HepG2 (cell line): ENCODE results near the gene LOC128125822.

Experiments used
- ATAC-seq: fragments of 200-7000 bp; cut with Tn5 transposase; 3 replicates; pipeline ENCODE4 v1.9.1; 2020; ENCODE audit warnings: mild to moderate bottlenecking, moderate library complexity
- BruUV-seq: library from RNA; stranded (reverse); fragments of 400-500 nt; replicated peaks from 2 replicates; lab custom pipeline; 2021; lab: Mats Ljungman, UMichigan
- CTCF ChIA-PET: fragments of 300-600 bp; formaldehyde crosslinking; extraction: SDS; loops from one replicate; lab custom pipeline; 2021; ENCODE audit warnings: low total read pairs, inconsistent platforms, low intra/inter-chr PET ratio; lab: Yijun Ruan, JAX
- POLR2A ChIA-PET: fragments of 350-600 bp; sonication (Branson Sonifier 250); formaldehyde crosslinking; loops from one replicate; lab custom pipeline; 2020; ENCODE audit warnings: antibody characterized with exemption, inconsistent platforms; lab: Yijun Ruan, JAX
- DNase-seq: peaks from one replicate; pipeline ENCODE4 v3.0.0-alpha.2; 2015; ENCODE audit warnings: low spot score
- FAIRE-seq: peaks from 3 replicates; lab custom pipeline; 2011; peaks lifted over from hg19 to GRCh38; lab: Jason Lieb, UNC
- H2AFZ ChIP-seq: one replicate; pipeline ENCODE4 v1.6.1; 2011; ENCODE audit warnings: low read length, inconsistent platforms
- H3K27ac ChIP-seq: fragments of 300-600 bp; 3 replicates; pipeline ENCODE4 v1.8.0; 2011; ENCODE audit warnings: mixed run types, mild to moderate bottlenecking, mixed read lengths, low read length, inconsistent platforms; ENCODE audit not compliant: insufficient read depth; ENCODE audit errors: extremely low read length
- H3K27me3 ChIP-seq, 2 experiments: fragments of 200-600 bp in 1 of 2; 2 replicates in 1 of 2; 3 replicates in 1 of 2; pipeline versions ENCODE4 v1.6.0 to v1.8.0; 2011; ENCODE audit warnings: low read length in 2 of 2, mild to moderate bottlenecking in 2 of 2, moderate library complexity in 2 of 2, inconsistent platforms in 1 of 2; ENCODE audit not compliant: insufficient read depth in 2 of 2, control insufficient read depth in 1 of 2
- H3K36me3 ChIP-seq, 2 experiments: fragments of 200-600 bp in 1 of 2; replicated peaks in 1 of 2; 2 replicates in 1 of 2; 3 replicates in 1 of 2; pipeline versions ENCODE4 v1.5.1 to v1.8.0; 2011; ENCODE audit warnings: low read length in 2 of 2, inconsistent platforms in 1 of 2; ENCODE audit not compliant: insufficient read depth in 2 of 2, control insufficient read depth in 1 of 2
- H3K4me1 ChIP-seq: 2 replicates; pipeline ENCODE4 v1.5.1; 2012; ENCODE audit warnings: low read length, inconsistent platforms; ENCODE audit not compliant: insufficient read depth
- H3K4me2 ChIP-seq: 2 replicates; pipeline ENCODE4 v1.6.0; 2011; ENCODE audit warnings: low read depth, low read length, inconsistent platforms
- H3K4me3 ChIP-seq, 3 experiments: fragments of 200-600 bp in 1 of 3; sonication (generic), shearing (Covaris generic) in 1 of 3; replicated peaks in 1 of 3; 2 replicates each; pipeline ENCODE4 v1.5.1; 2011 to 2016; ENCODE audit warnings: low read length in 3 of 3, inconsistent platforms in 2 of 3, low read depth in 2 of 3, mild to moderate bottlenecking in 2 of 3, control low read depth in 1 of 3, mixed read lengths in 1 of 3; ENCODE audit not compliant: insufficient read depth in 1 of 3
- H3K79me2 ChIP-seq: one replicate; pipeline ENCODE4 v1.6.1; 2011; ENCODE audit warnings: low read length, inconsistent platforms; ENCODE audit not compliant: insufficient read depth
- H3K9ac ChIP-seq: 2 replicates; pipeline ENCODE4 v1.6.0; 2011; ENCODE audit warnings: mild to moderate bottlenecking, low read depth, low read length, inconsistent platforms; ENCODE audit not compliant: insufficient read depth
- H3K9me3 ChIP-seq: 2 replicates; pipeline ENCODE4 v1.5.1; 2012; ENCODE audit warnings: mild to moderate bottlenecking, low read length
- H4K20me1 ChIP-seq: 2 replicates; pipeline ENCODE4 v1.6.0; 2011; ENCODE audit warnings: inconsistent platforms, mild to moderate bottlenecking, low read length, moderate library complexity; ENCODE audit not compliant: insufficient read depth
- AGO2 ChIP-seq: fragments of 200-400 bp; formaldehyde crosslinking; optimal IDR thresholded peaks from 2 replicates; pipeline ENCODE3; 2017; ENCODE audit warnings: mild to moderate bottlenecking, low read depth, low read length, moderate library complexity
- GPN1 ChIP-seq: sonication (generic); formaldehyde crosslinking; IDR thresholded peaks from 2 replicates; pipeline ENCODE4 v1.5.1; 2020; ENCODE audit warnings: missing genetic modification reagents, borderline replicate concordance
- HNRNPH1 ChIP-seq: fragments of 200-400 bp; formaldehyde crosslinking; optimal IDR thresholded peaks from 2 replicates; pipeline ENCODE3; 2017; ENCODE audit warnings: mild to moderate bottlenecking, low read depth, low read length
- POLR2AphosphoS2 ChIP-seq: IDR thresholded peaks from 2 replicates; pipeline ENCODE4 v1.6.1; 2011; ENCODE audit warnings: low read depth, low read length, improper control_type of control experiment
- POLR2G ChIP-seq: fragments of 200-400 bp; formaldehyde crosslinking; IDR thresholded peaks from 2 replicates; pipeline ENCODE4 v1.6.1; 2018; ENCODE audit warnings: mild to moderate bottlenecking, low read depth, low read length, moderate library complexity
- RBFOX2 ChIP-seq: fragments of 200-400 bp; formaldehyde crosslinking; IDR thresholded peaks from 2 replicates; pipeline ENCODE4 v1.6.1; 2017; ENCODE audit warnings: low read depth, mild to moderate bottlenecking, low read length
- RBM22 ChIP-seq: fragments of 200-400 bp; formaldehyde crosslinking; optimal IDR thresholded peaks from 2 replicates; pipeline ENCODE3; 2017; ENCODE audit warnings: mild to moderate bottlenecking, low read length, moderate library complexity
- SPEN ChIP-seq: sonication (generic); formaldehyde crosslinking; IDR thresholded peaks from 2 replicates; pipeline ENCODE4 v1.5.1; 2020; ENCODE audit warnings: low read depth, mild to moderate bottlenecking, missing genetic modification reagents
- ZNF17 ChIP-seq: sonication (generic); formaldehyde crosslinking; IDR thresholded peaks from 2 replicates; pipeline ENCODE4 v1.5.0; 2020; ENCODE audit warnings: mild to moderate bottlenecking, missing genetic modification reagents
- ZNF251 ChIP-seq: sonication (generic); formaldehyde crosslinking; IDR thresholded peaks from 2 replicates; pipeline ENCODE4 v1.9.0; 2021; ENCODE audit warnings: mild to moderate bottlenecking, missing genetic modification reagents
- ZNF292 ChIP-seq: sonication (generic); formaldehyde crosslinking; IDR thresholded peaks from 2 replicates; pipeline ENCODE4 v1.8.1; 2022; ENCODE audit warnings: mild to moderate bottlenecking, low read depth, missing genetic modification reagents, borderline replicate concordance
- ZNF547 ChIP-seq: sonication (generic); formaldehyde crosslinking; IDR thresholded peaks from 2 replicates; pipeline ENCODE4 v1.5.1; 2020; ENCODE audit warnings: mild to moderate bottlenecking, missing genetic modification reagents
- WGBS: methylation state at CpG from one replicate; pipeline ENCODE4 v1.1.6; 2017; ENCODE audit warnings: low lambda C conversion rate; 5-methylcytosine and 5-hydroxymethylcytosine counted together
- in situ Hi-C: cut with HindIII; loops from 2 replicates; pipeline ENCODE4 v1.10.0; 2017; ENCODE audit warnings: low pct_unique_long_range_greater_than_20kb; ENCODE audit not compliant: extremely low pct_ligation_motif_present
- intact Hi-C: fragments of 100-400 bp; cut with micrococcal nuclease; formaldehyde crosslinking; loops from one replicate; pipeline ENCODE4 v1.10.0; 2022; ENCODE audit not compliant: unreplicated experiment
- TF ChIP-seq, protein P1 (sequence below): sonication (generic); formaldehyde crosslinking; IDR thresholded peaks from 2 replicates; pipeline ENCODE4 v1.5.0; 2020; ENCODE audit warnings: missing genetic modification reagents
- TF ChIP-seq, protein P2 (sequence below): sonication (generic); formaldehyde crosslinking; IDR thresholded peaks from 2 replicates; pipeline ENCODE4 v1.4.0; 2020; ENCODE audit warnings: missing genetic modification reagents
- TF ChIP-seq, protein P3 (sequence below): sonication (generic); formaldehyde crosslinking; IDR thresholded peaks from 2 replicates; pipeline ENCODE4 v1.4.0; 2020; ENCODE audit warnings: missing genetic modification reagents, borderline replicate concordance
- TF ChIP-seq, protein P4 (sequence below): sonication (generic); formaldehyde crosslinking; IDR thresholded peaks from 2 replicates; pipeline ENCODE4 v1.9.0; 2022; ENCODE audit warnings: missing genetic modification reagents, mild to moderate bottlenecking, borderline replicate concordance
- TF ChIP-seq, protein P5 (sequence below): sonication (generic); formaldehyde crosslinking; IDR thresholded peaks from 2 replicates; pipeline ENCODE4 v1.4.0; 2020; ENCODE audit warnings: mild to moderate bottlenecking, missing genetic modification reagents

The LOC128125822 gene

DNA sequence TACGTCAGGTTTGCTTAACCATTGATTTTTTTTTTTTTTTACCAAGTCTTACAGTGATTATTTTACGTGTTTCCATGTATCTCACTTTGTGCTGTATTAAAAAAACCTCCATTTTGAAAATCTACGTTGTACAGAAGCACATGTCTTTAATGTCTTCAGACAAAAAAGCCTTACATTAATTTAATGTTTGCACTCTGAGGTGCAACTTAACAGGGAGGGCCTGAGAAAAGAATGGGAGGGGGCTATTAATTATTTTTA is 8.4 kb downstream of the LOC128125822 start:
- TF ChIP-seq, protein P1, sequence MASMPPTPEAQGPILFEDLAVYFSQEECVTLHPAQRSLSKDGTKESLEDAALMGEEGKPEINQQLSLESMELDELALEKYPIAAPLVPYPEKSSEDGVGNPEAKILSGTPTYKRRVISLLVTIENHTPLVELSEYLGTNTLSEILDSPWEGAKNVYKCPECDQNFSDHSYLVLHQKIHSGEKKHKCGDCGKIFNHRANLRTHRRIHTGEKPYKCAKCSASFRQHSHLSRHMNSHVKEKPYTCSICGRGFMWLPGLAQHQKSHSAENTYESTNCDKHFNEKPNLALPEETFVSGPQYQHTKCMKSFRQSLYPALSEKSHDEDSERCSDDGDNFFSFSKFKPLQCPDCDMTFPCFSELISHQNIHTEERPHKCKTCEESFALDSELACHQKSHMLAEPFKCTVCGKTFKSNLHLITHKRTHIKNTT (CRISPR knock-in tag), result no peak
- TF ChIP-seq ZNF292 (CRISPR knock-in tag), result no peak
- TF ChIP-seq, protein P2, sequence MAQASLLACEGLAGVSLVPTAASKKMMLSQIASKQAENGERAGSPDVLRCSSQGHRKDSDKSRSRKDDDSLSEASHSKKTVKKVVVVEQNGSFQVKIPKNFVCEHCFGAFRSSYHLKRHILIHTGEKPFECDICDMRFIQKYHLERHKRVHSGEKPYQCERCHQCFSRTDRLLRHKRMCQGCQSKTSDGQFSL, result no peak
- TF ChIP-seq ZNF17 (CRISPR knock-in tag), result no peak
- TF ChIP-seq, protein P3, sequence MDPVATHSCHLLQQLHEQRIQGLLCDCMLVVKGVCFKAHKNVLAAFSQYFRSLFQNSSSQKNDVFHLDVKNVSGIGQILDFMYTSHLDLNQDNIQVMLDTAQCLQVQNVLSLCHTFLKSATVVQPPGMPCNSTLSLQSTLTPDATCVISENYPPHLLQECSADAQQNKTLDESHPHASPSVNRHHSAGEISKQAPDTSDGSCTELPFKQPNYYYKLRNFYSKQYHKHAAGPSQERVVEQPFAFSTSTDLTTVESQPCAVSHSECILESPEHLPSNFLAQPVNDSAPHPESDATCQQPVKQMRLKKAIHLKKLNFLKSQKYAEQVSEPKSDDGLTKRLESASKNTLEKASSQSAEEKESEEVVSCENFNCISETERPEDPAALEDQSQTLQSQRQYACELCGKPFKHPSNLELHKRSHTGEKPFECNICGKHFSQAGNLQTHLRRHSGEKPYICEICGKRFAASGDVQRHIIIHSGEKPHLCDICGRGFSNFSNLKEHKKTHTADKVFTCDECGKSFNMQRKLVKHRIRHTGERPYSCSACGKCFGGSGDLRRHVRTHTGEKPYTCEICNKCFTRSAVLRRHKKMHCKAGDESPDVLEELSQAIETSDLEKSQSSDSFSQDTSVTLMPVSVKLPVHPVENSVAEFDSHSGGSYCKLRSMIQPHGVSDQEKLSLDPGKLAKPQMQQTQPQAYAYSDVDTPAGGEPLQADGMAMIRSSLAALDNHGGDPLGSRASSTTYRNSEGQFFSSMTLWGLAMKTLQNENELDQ, result no peak
- peak; percentile 3 for TF ChIP-seq AGO2
- no peak for TF ChIP-seq HNRNPH1
- no peak for TF ChIP-seq ZNF547 (CRISPR knock-in tag)
- TF ChIP-seq ZNF251 (CRISPR knock-in tag), result no peak
- peak; percentile 31 for TF ChIP-seq POLR2AphosphoS2
- peak; percentile 18; the same call in 1 of the 2 replicates for TF ChIP-seq POLR2G
- TF ChIP-seq RBFOX2, result peak; percentile 41
- peak; percentile 34 for TF ChIP-seq RBM22
- TF ChIP-seq GPN1, result no peak
- no peak for TF ChIP-seq SPEN (CRISPR knock-in tag)
- TF ChIP-seq, protein P4, sequence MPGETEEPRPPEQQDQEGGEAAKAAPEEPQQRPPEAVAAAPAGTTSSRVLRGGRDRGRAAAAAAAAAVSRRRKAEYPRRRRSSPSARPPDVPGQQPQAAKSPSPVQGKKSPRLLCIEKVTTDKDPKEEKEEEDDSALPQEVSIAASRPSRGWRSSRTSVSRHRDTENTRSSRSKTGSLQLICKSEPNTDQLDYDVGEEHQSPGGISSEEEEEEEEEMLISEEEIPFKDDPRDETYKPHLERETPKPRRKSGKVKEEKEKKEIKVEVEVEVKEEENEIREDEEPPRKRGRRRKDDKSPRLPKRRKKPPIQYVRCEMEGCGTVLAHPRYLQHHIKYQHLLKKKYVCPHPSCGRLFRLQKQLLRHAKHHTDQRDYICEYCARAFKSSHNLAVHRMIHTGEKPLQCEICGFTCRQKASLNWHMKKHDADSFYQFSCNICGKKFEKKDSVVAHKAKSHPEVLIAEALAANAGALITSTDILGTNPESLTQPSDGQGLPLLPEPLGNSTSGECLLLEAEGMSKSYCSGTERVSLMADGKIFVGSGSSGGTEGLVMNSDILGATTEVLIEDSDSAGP (CRISPR knock-in tag), result no peak
- TF ChIP-seq, protein P5, sequence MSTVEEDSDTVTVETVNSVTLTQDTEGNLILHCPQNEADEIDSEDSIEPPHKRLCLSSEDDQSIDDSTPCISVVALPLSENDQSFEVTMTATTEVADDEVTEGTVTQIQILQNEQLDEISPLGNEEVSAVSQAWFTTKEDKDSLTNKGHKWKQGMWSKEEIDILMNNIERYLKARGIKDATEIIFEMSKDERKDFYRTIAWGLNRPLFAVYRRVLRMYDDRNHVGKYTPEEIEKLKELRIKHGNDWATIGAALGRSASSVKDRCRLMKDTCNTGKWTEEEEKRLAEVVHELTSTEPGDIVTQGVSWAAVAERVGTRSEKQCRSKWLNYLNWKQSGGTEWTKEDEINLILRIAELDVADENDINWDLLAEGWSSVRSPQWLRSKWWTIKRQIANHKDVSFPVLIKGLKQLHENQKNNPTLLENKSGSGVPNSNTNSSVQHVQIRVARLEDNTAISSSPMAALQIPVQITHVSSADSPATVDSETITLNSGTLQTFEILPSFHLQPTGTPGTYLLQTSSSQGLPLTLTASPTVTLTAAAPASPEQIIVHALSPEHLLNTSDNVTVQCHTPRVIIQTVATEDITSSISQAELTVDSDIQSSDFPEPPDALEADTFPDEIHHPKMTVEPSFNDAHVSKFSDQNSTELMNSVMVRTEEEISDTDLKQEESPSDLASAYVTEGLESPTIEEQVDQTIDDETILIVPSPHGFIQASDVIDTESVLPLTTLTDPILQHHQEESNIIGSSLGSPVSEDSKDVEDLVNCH (CRISPR knock-in tag), result no peak
- TF ChIP-seq, all 625 proteins: peak for 5
- ChIA-PET POLR2A (no interaction called here), CTCF (no interaction called here)
- Histone ChIP-seq H3K27me3 (no peaks in the 10 kb centered on the region), H3K4me1 (peaks cover 24% of the 10 kb centered on the region), H3K4me2 (no peak overlapping the region), H3K27ac (no peak overlapping the region), H3K79me2 (peaks cover 31% of the 10 kb centered on the region), H3K9ac (no peak overlapping the region), H3K4me3 (no peak overlapping the region), H4K20me1 (peaks cover 60% of the 10 kb centered on the region), H2AFZ (no peak overlapping the region), H3K9me3 (no peaks in the 10 kb centered on the region), H3K36me3 (peaks cover 15 to 51% of the 10 kb centered on the region in 2 experiments)
- WGBS, result 95% methylated on average over 3 of the region's 3 CpGs
- intact Hi-C loops, result no loop called here
- no peak for FAIRE-seq
- no peak for DNase-seq
- BruUV-seq, result no TSS peak
- in situ Hi-C loops, result no loop called here
- ATAC-seq, result no peak
